B cell (primary cell): ENCODE measurements around the gene SPPL2B. TPM values are rescaled to one million over a fixed set of nuclear protein-coding genes. Genes with fewer than 3 reads are reported as not detected.

Experiments
- ATAC-seq: fragments of 200-7000 bp; cut with Tn5 transposase; one replicate; pipeline ENCODE4 v1.10.0; 2021; ENCODE audit warnings: low read depth, mild to moderate bottlenecking, moderate number of reproducible peaks, moderate library complexity
- CTCF ChIA-PET: fragments of 350-600 bp; sonication (Branson Sonifier 250); formaldehyde crosslinking; loops from one replicate; lab custom pipeline; 2021; ENCODE audit warnings: antibody characterized with exemption, inconsistent platforms; lab: Charles Lee
- POLR2A ChIA-PET: fragments of 350-600 bp; sonication (Branson Sonifier 250); formaldehyde crosslinking; loops from one replicate; lab custom pipeline; 2021; ENCODE audit warnings: antibody characterized with exemption; lab: Charles Lee
- DNase-seq: peaks from one replicate; pipeline ENCODE4 v3.0.0; 2013
- H2AFZ ChIP-seq: 2 replicates; pipeline ENCODE4 v1.6.1; 2012; ENCODE audit warnings: mild to moderate bottlenecking, low read depth, low read length; ENCODE audit not compliant: insufficient read depth, poor library complexity, severe bottlenecking
- H3K27ac ChIP-seq, 2 donors: 1 replicate in 1 of 2; 2 replicates in 1 of 2; pipeline ENCODE4 v1.5.1; 2012 to 2013; ENCODE audit warnings: low read length in 2 of 2, mild to moderate bottlenecking in 2 of 2, moderate library complexity in 1 of 2
- H3K27me3 ChIP-seq, 4 experiments: fragments of 200-600 bp in 1 of 4; sonication (generic) in 1 of 4; replicated peaks in 1 of 4; 1 replicate in 2 of 4; 2 replicates in 2 of 4; pipeline versions ENCODE4 v1.6.1 to v1.7.0; 2013 to 2016; ENCODE audit warnings: low read length in 3 of 4, mild to moderate bottlenecking in 2 of 4, mixed read lengths in 1 of 4, moderate library complexity in 1 of 4; ENCODE audit not compliant: insufficient read depth in 4 of 4, control insufficient read depth in 3 of 4; ENCODE audit errors: control extremely low read depth in 1 of 4
- H3K36me3 ChIP-seq, 2 experiments: replicated peaks in 1 of 2; 1 replicate in 1 of 2; 2 replicates in 1 of 2; pipeline versions ENCODE4 v1.6.1 to v1.7.1; 2013; ENCODE audit warnings: low read length in 1 of 2; ENCODE audit not compliant: insufficient read depth in 2 of 2, control insufficient read depth in 1 of 2; ENCODE audit errors: control extremely low read depth in 1 of 2, extremely low read depth in 1 of 2
- H3K4me1 ChIP-seq, 2 donors: fragments of 200-600 bp in 1 of 2; sonication (generic) in 1 of 2; 1 replicate in 1 of 2; 2 replicates in 1 of 2; pipeline versions ENCODE4 v1.5.1 to v1.6.1; 2013 to 2017; ENCODE audit warnings: low read length in 2 of 2; ENCODE audit not compliant: control insufficient read depth in 2 of 2, insufficient read depth in 2 of 2
- H3K4me2 ChIP-seq: replicated peaks from 2 replicates; pipeline ENCODE3; 2012; ENCODE audit warnings: mild to moderate bottlenecking, low read depth, low read length; ENCODE audit not compliant: poor library complexity, severe bottlenecking
- H3K4me3 ChIP-seq, 5 experiments: fragments of 200-600 bp in 1 of 5; sonication (generic) in 1 of 5; 1 replicate in 3 of 5; 2 replicates in 2 of 5; pipeline versions ENCODE4 v1.5.1 to v1.7.0; 2011 to 2016; ENCODE audit warnings: low read length in 4 of 5, mild to moderate bottlenecking in 4 of 5, low read depth in 2 of 5, control low read depth in 1 of 5, moderate library complexity in 1 of 5; ENCODE audit not compliant: insufficient read depth in 1 of 5; ENCODE audit errors: control extremely low read depth in 1 of 5, extremely low read depth in 1 of 5
- H3K79me2 ChIP-seq: fragments of 200-600 bp; sonication (generic); one replicate; pipeline ENCODE4 v1.6.0; 2016; ENCODE audit warnings: low read length; ENCODE audit not compliant: control insufficient read depth, insufficient read depth
- H3K9ac ChIP-seq: fragments of 200-600 bp; sonication (generic); 2 replicates; pipeline ENCODE4 v1.6.1; 2017; ENCODE audit warnings: mild to moderate bottlenecking, low read length, moderate library complexity
- H3K9me3 ChIP-seq, 3 donors: one replicate each; pipeline versions ENCODE4 v1.6.1 to v1.7.1; 2013; ENCODE audit warnings: low read length in 2 of 3; ENCODE audit not compliant: control insufficient read depth in 2 of 3, insufficient read depth in 1 of 3; ENCODE audit errors: control extremely low read depth in 1 of 3
- H4K20me1 ChIP-seq: 2 replicates; pipeline ENCODE4 v1.6.0; 2012; ENCODE audit warnings: mild to moderate bottlenecking, low read length; ENCODE audit not compliant: insufficient read depth, control insufficient read depth, poor library complexity, severe bottlenecking
- H3K27ac Mint-ChIP-seq: one replicate; pipeline ENCODE4 v1.8.0; 2021; ENCODE audit warnings: mixed read lengths
- H3K27me3 Mint-ChIP-seq: one replicate; pipeline ENCODE4 v1.8.0; 2021; ENCODE audit warnings: mixed read lengths
- H3K4me1 Mint-ChIP-seq: one replicate; pipeline ENCODE4 v1.8.0; 2021; ENCODE audit warnings: mixed read lengths
- H3K4me3 Mint-ChIP-seq: one replicate; pipeline ENCODE4 v1.8.0; 2021; ENCODE audit warnings: mixed read lengths
- H3K9me3 Mint-ChIP-seq: one replicate; pipeline ENCODE4 v1.8.0; 2022; ENCODE audit warnings: mixed read lengths; ENCODE audit not compliant: insufficient read depth
- CTCF ChIP-seq: fragments of 200-600 bp; IDR thresholded peaks from one replicate; pipeline ENCODE4 v1.8.0; 2022; ENCODE audit warnings: antibody characterized with exemption, mild to moderate bottlenecking
- EZH2 ChIP-seq: IDR thresholded peaks from 2 replicates; pipeline ENCODE4 v1.6.1; 2012; ENCODE audit warnings: borderline replicate concordance, low read depth, mild to moderate bottlenecking, moderate library complexity, low read length; ENCODE audit not compliant: insufficient read depth, poor library complexity, severe bottlenecking
- WGBS: methylation state at CpG from one replicate; pipeline ENCODE4 v1.1.5; 2013; ENCODE audit warnings: missing lambda C conversion rate; ENCODE audit not compliant: insufficient coverage; 5-methylcytosine and 5-hydroxymethylcytosine counted together
- intact Hi-C: fragments of 100-400 bp; cut with micrococcal nuclease; formaldehyde crosslinking; loops from one replicate; pipeline ENCODE4 v1.10.0; 2022
- polyA plus RNA-seq: library from polyadenylated mRNA; depleted of rRNA; stranded (reverse); fragments of >200 nt; gene quantifications from 2 replicates; pipeline ENCODE4 v1.2.3, GENCODE V29; 2012
- total RNA-seq, 2 donors: library from RNA; stranded (reverse); fragments of 120-200 nt in 1 of 2; gene quantifications; 1 replicate in 1 of 2; 2 replicates in 1 of 2; pipeline versions ENCODE4 v1.2.3 to v1.2.4, GENCODE V29; 2013 to 2022

The SPPL2B gene
- total and polyA plus RNA-seq, 2 donors (not counting 1 experiment from before 2014, with no cell fraction given) = 415 to 479 TPM

GRCh38 chr19:2385053-2385721 is 56.7 kb downstream of the SPPL2B start:
- WGBS = 43% methylated on average over 28 of the region's 37 CpGs

More at GRCh38 chr19:2385053-2385721, 56.7 kb downstream of the SPPL2B start:
- DNase-seq = peak; percentile 33
- no peak overlapping the region for H3K4me3 Mint-ChIP-seq
- Histone ChIP-seq H3K4me3 (no peak overlapping the region), H3K36me3 (no peaks in the 10 kb centered on the region), H3K4me2 (no peak overlapping the region), H3K4me1 (peaks cover 6 to 11% of the 10 kb centered on the region in 2 donors), H4K20me1 (no peaks in the 10 kb centered on the region), H3K27ac (no peak overlapping the region), H2AFZ (no peak overlapping the region), H3K79me2 (no peaks in the 10 kb centered on the region), H3K27me3 (peaks cover 0 to 5% (median 0%) of the 10 kb centered on the region in 4 experiments), H3K9ac (no peak overlapping the region), H3K9me3 (peaks cover 0 to 10% (median 4%) of the 10 kb centered on the region in 3 donors)
- peaks cover 13% of the 10 kb centered on the region for H3K4me1 Mint-ChIP-seq
- TF ChIP-seq CTCF (no peak), EZH2 (no peak)
- intact Hi-C loops = no loop called here
- no peak for ATAC-seq
- ChIA-PET POLR2A (interaction anchor here (0.6 to 1.1 kb wide), 5 partner anchors 9 to 432 kb away, joined by 3 to 4 read pairs (median 3); no protein-coding TSS in a partner anchor), CTCF (interaction anchor here (2.4 kb wide), 1 partner anchor 69 kb away, joined by 5 read pairs; no protein-coding TSS in a partner anchor)
- peaks cover 2% of the 10 kb centered on the region for H3K9me3 Mint-ChIP-seq
- H3K27me3 Mint-ChIP-seq = no peaks in the 10 kb centered on the region
- H3K27ac Mint-ChIP-seq = no peak overlapping the region
